M059J (cell line): Measurements from ENCODE around the gene TMPRSS5. TPM values are rescaled to one million over a fixed set of nuclear protein-coding genes. Genes with fewer than 3 reads are reported as not detected.

Experiments
- DNase-seq: peaks from one replicate; pipeline ENCODE4 v3.0.0-alpha.2; 2012; ENCODE audit warnings: low read depth
- total RNA-seq: library from RNA; depleted of rRNA; stranded (reverse); fragments of >200 nt; shearing (Covaris generic); gene quantifications from 2 replicates; pipeline ENCODE4 v1.2.3, GENCODE V29; 2014

The TMPRSS5 gene
- total RNA-seq, 1 experiment from 2014 or later: 0.67 TPM

GRCh38 chr11:113670149-113670830, 35.8 kb downstream of the TMPRSS5 start:
- no peak for DNase-seq

DNA sequence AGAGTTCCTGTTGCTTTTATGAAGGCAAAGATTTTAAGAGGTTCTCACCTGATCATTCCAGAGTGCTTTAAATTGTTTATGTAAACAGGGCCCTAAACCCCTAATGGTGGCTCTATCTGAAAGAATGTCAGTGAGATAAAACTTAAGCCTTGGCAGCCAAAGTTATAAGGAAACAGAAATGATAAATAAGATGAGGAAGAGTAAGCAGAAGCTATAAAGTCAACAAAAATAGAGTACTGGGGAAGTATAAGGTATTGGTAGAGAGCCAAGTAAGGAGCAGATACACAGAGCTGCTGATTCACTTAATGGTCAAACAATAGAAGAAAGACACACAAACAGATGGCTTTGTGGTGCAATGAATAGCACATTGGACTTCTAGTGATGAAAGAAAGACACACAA, 37.9 kb downstream of the TMPRSS5 start:
- peak; percentile 80 for DNase-seq

DNA sequence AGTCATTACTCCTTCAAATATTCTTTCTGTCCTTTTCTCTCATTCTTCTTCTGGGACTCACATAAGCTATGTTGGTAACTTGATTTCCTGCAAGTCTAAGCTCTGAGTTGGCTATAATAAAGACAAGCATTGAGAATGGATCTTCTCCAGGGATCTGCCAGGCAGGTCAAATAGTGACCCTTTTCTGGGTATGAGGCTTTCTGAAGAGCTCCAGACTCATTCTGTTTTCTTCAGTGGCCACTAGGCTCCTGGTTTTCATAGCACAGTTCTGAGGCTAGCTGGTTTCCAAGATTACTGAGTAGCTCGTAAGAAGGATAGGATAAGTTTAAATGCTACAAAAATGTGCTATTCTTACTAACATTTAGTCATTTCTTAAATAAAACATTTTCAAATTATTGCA, 38.3 kb downstream of the TMPRSS5 start:
- peak; percentile 74 for DNase-seq

DNA sequence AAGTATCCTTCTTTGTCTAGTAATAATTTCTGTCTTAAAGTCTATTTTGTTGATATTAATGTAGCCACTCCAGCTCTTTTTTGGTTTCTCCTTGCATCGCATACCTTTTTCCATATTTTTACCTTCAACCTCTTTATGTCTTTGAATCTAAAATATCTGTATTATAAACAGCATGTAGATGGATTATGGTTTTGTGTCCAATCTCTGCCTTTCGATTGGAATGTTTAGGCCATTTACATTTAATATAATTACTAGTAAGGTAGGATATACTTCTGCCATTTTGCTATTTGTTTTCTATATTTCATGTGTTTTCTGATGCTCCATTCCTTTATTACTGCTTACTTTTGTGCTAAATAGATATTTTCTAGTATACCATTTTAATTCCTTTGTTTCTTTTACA, 39.5 kb downstream of the TMPRSS5 start:
- DNase-seq: no peak

DNA sequence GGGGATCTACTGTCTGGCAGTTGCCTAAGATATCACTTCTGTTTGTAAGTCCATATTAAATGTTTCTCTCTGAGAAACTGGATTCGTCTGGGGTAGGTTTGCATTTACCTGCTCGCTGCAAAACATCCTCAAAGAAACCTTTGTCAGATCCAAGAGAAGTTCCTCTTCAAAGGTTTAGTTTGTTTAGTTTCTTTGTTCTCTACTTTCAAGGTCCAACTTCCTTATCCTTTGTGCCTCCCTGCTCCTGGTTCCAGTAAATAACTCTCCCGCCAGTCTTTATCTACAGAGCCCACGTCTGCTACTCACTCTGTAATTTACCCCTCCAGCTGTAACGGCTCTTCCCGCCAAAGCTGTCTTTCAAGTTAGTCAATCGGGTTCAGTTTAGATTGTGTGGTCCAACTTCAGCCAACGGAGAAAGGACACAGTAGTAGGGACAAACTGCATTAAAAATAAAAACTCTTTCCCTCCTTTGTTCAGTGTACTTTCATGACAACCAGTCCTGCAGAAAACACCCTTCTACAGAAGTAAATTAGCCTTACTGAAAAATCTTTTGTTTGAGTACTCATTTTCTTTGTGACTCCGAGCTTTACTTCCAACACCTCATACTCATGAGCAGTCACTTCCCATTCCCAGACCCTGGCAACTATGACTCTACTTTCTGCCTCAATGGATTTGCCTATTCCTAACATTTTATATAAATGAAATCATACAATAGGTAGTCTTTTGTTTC, 41.0 kb downstream of the TMPRSS5 start:
- peak; percentile 88 for DNase-seq

GRCh38 chr11:113664069-113664980, 41.8 kb downstream of the TMPRSS5 start:
- DNase-seq: peak; percentile 97

GRCh38 chr11:113663567-113663966, 42.5 kb downstream of the TMPRSS5 start:
- peak; percentile 87 for DNase-seq

GRCh38 chr11:113655771-113656170, 50.3 kb downstream of the TMPRSS5 start:
- no peak for DNase-seq

GRCh38 chr11:113651023-113651422, 55.1 kb downstream of the TMPRSS5 start:
- DNase-seq: no peak

DNA sequence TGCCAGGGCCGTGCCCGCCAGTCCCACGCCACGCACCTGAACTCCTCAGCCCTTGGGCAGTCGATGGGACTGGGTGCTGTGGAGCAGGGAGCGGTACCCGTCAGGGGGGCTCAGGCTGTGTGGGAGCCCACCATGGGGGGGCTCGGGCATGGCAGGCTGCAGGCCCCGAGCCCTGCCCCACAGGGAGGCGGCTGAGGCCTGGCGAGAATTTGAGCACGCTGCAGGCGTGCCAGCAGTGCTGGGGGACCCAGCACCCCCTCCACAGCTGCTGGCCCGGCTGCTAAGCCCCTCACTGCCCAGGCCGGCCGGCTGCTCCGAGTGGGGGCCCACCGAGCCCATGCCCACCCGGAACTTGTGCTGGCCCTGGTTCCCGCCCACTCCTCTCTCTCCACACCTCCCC, 56.8 kb downstream of the TMPRSS5 start:
- no peak for DNase-seq

GRCh38 chr11:113647856-113648255, 58.3 kb downstream of the TMPRSS5 start:
- peak; percentile 48 for DNase-seq

- DNase-seq: no peak
Measured at GRCh38 chr11:113647108-113647507, 59.0 kb downstream of the TMPRSS5 start.

DNA sequence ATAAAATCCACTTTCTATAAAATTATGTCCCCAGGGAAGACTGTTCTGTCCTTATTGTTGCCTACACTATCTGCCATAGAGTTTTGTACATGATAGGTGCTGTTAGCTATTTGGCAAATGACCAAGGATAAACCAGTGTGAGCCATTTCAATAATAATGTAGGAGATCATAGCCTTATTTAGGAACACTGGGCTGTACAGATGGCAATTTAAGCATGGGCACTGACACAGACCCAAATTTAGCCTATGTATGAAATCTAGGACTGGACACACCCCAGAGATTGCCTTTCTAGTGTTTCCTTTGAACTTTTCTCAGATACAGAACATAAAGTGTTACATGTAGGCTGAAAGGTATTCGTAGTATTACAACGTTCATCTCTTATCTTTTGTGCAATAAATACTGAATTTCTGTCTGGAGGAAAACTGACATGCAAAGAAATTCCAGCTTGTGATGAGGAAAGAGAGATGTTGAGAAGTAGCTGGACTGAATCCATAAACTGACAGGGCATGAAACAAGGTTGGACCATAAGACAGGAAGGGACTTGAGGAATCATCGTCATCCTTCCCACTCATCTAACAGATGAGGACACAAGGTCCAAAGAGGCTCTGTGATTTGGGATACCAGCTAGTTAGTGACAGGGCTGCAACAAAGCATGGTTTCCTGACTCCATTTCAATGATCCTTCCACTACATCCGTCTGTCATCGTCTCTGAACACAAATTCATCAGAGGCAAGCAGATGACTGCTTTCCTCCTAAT, 60.3 kb downstream of the TMPRSS5 start:
- no peak for DNase-seq

GRCh38 chr11:113644605-113645004, 61.5 kb downstream of the TMPRSS5 start:
- no peak for DNase-seq

DNA sequence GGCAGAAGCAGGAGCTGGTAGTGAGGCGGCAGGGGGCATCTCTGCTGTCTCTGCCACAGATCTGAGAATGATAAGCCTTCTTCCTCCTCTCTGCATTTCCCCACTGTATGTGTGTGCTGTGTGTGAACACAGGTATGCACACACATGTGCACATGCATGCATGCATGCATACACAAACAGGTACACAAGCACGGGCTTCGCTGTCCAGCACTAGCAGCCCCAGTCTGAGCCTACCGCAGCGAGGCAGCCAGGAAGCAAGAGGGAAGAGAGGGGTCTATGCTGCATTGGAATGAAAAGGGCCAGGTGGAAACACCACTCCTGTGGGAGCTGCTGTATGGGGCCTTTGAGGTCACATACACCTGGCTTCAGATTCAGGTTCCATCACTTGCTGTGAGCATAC, 62.4 kb downstream of the TMPRSS5 start:
- no peak for DNase-seq

GRCh38 chr11:113643006-113643585, 63.0 kb downstream of the TMPRSS5 start:
- no peak for DNase-seq

DNA sequence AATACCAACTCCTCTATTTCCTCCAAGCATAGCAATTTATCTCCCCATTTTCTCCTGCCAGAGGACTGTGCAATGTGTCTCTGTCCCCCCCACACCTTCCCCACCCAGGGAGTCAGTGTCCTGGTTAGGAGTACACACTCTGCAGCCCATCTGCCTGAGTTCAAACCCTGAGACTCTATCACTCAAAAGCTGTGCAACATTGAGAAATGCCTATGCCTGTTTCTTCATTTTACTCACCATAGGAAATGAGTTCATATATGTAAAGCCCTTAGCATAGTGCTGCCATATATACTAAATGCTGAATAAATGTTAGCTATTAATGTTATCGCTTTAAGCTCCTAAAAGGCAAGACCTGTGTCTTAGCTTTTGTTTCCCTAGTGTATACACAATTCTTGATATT, 64.0 kb downstream of the TMPRSS5 start:
- no peak for DNase-seq

DNA sequence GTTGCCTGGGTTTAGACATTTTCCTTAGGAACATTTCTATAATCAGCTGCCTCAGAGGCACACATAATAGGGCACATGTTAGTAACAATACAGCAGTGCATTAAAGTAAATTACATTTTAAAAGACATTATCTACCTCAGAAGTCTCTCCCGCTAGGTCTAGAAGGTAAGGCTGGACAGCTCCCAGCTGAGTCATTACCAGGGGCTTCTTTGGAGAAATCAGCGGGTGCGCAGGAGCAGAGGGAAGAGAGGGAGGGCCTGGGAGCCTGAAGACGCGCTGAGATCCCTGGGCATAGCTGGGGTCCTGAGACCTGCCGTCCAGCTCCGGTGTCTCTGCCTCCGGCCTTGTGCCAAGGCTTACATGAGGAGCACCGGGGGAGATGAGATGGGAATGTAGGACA, 67.7 kb downstream of the TMPRSS5 start:
- DNase-seq: no peak

- DNase-seq: no peak
Measured at GRCh38 chr11:113637636-113638035, 68.5 kb downstream of the TMPRSS5 start.
